GM18507 (cell line): Measurements from ENCODE around the gene DDX54.
"Not testable (repeated sequence)": the region's sequence is repeated elsewhere in the genome, so short reads cannot be mapped to it uniquely, and the experiment has no call there.

Experiments
- DNase-seq: peaks from one replicate; pipeline ENCODE4 v3.0.0; 2011; ENCODE audit warnings: low read depth; ENCODE audit not compliant: insufficient read length; ENCODE audit errors: extremely low spot score
- FAIRE-seq: peaks from 2 replicates; lab custom pipeline; 2011; peaks lifted over from hg19 to GRCh38; lab: Jason Lieb, UNC

Gene DDX54

GRCh38 chr12:113220593-113221180 is 35.4 kb upstream of the DDX54 start:
- FAIRE-seq (no peak), DNase-seq (no peak)

- no peak for DNase-seq
- FAIRE-seq: no peak
Observed at GRCh38 chr12:113216027-113216426, 30.7 kb upstream of the DDX54 start.

DNA sequence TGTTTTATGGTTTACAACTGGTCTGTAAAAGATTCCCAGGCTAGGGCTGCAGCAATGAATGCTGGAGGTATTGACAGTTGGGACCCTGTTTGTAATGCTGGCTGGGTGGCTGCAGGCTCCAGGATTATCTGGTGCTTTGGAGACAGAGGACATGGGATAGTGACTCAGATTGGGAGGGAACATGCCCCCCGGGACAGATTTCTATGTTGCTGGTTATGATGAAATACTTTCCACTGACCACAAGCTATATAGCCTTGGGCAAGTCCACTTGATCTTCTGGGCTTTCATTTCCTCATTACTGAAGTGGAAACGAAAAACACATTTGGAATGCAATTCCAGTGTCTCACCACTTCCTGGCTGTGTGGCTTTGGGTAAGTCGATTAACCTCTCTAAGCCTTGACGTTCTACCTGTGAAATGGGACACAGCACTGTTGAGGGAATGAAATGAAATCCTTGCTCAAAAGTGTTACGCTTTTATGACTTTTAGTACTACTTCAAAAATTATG is 29.7 kb upstream of the DDX54 start:
- DNase-seq (no peak), FAIRE-seq (peak; percentile 79)

GRCh38 chr12:113211160-113211559 is 25.9 kb upstream of the DDX54 start:
- no peak for DNase-seq
- peak; percentile 24 for FAIRE-seq

DNA sequence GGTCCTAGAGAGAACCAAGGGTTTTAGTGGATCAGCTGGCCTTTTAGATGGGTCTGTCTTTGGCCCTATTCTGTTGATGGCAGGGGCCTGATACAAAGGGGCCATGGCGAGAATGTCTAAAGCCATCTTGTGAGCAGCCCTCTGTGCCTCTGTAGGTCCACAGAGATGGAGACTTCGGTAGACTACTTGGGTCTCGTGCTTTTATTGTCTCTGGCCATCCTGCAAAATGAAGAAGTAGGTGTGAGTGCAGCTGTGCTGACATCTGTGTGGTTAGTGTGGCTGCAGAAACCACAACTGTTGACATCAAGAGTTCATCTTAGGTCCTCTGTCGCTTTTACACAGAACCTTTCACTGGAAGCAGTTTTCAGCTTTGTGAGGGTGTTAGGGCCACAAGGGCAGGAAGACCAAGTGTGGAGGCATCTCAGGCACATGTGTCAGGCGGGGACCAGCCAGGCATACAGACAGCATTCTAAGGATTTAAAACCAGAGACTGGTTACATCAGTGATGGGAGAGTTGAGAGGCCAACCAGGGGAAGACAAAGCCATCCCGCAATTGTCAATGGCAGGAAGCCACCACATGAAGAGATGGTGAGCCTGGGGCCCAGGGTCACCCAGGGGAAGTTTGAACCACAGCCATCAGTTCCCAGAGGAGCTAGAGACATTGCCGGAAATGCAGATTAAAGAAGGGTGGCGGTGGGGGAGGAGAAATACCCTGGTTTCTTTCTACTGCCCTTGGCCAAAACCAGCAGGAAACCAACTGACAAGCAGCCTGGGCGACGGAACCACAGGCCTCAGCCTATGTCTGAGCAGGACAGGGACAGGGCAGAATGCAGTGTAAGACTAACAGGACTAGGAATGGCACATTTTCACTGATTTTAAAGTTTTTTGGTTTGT is 23.0 kb upstream of the DDX54 start:
- DNase-seq (peak; percentile 58), FAIRE-seq (peak; percentile 100)

DNA sequence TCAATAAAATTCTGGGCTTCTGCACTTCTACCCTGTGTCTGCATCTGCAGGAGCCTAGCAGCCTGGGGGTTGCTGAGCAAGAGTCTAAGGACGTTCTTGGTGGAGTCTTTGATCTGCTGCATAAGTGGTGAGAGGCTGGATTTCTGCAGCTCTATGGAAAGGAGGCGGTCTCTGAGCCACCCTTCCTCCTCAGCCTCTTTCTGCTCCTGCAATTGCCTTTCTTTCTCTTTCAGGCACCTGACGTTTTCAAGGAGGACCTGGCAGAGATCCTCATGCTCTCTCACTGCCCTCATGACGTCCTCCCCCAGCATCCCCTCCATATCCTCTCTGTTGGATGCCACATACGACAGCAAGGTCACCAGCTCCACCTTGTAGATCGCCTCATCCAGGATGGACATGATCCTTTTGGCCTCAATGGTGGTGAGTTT is 22.3 kb upstream of the DDX54 start:
- FAIRE-seq (no peak), DNase-seq (no peak)

DNA sequence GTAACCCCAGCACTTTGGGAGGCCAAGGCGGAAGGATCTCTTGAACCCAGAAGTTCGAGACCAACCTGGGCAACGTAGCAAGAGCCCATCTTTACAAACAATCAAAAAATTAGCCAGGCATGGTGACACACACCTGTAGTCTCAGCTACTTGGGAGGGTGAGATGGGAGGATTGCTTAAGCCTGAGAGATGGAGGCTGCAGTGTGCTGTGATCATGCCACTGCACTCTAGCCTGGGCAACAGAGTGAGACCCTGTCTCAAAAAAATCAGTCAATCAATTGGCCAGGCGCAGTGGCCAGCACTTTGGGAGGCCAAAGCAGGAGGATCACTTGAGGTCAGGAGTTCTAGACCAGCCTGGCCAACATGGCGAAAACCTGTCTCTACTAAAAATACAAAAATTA is 21.5 kb upstream of the DDX54 start:
- not testable (repeated sequence) for DNase-seq, FAIRE-seq

GRCh38 chr12:113204804-113205203 is 19.5 kb upstream of the DDX54 start:
- FAIRE-seq: no peak
- no peak for DNase-seq

GRCh38 chr12:113203852-113204760 is 18.8 kb upstream of the DDX54 start:
- peak; percentile 35 for FAIRE-seq

GRCh38 chr12:113202300-113203075 is 17.2 kb upstream of the DDX54 start:
- no peak for FAIRE-seq
- DNase-seq: no peak

More at GRCh38 chr12:113203852-113204760, 18.8 kb upstream of the DDX54 start:
- no peak for DNase-seq

GRCh38 chr12:113201187-113202177 is 16.2 kb upstream of the DDX54 start:
- DNase-seq: no peak
- FAIRE-seq: no peak

- DNase-seq: no peak
- FAIRE-seq: no peak
Observed at GRCh38 chr12:113200021-113200797, 14.9 kb upstream of the DDX54 start.

- DNase-seq (no peak), FAIRE-seq (no peak)
Observed at GRCh38 chr12:113198296-113198695, 13.0 kb upstream of the DDX54 start.

GRCh38 chr12:113197518-113198077 is 12.3 kb upstream of the DDX54 start:
- no peak for DNase-seq
- no peak for FAIRE-seq

GRCh38 chr12:113196990-113197389 is 11.7 kb upstream of the DDX54 start:
- DNase-seq (peak; percentile 76), FAIRE-seq (peak; percentile 50)

GRCh38 chr12:113196582-113196981 is 11.3 kb upstream of the DDX54 start:
- no peak for FAIRE-seq
- no peak for DNase-seq

DNA sequence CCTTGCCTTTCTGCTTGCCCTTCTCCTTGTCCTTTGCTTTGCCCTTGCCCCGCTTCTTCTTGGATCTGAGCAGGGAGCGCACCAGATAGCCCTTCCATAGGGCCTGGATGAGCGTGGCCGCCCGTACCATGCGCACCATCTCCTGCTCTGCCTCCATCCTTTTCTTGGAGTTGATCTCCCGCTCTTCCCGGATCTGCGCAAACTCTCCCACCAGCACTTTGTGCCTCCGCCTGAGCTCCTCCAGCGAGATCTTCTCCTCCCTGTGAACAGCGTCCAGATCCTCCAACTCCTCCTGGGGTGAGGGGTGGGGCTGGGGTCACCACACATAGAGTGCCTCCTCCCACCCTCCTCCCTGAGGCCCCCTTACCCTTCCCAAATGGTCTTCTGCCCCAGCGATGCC is 10.3 kb upstream of the DDX54 start:
- FAIRE-seq (no peak), DNase-seq (no peak)
